Vagina (tissue), 2 donors: ENCODE results near the gene PNCK. TPM values are rescaled to one million over a fixed set of nuclear protein-coding genes. Genes with fewer than 3 reads are reported as not detected.

Source experiments
- DNase-seq, 2 donors: peaks; one replicate each; pipeline ENCODE4 v3.0.0-alpha.2; 2017; ENCODE audit errors: extremely low spot score in 2 of 2
- H3K27ac ChIP-seq: fragments of 200-600 bp; sonication (generic); one replicate; pipeline ENCODE4 v1.5.1; 2019
- H3K27me3 ChIP-seq: fragments of 200-600 bp; sonication (generic); one replicate; pipeline ENCODE4 v1.5.1; 2019
- H3K36me3 ChIP-seq, 2 donors: fragments of 200-600 bp; sonication (generic); one replicate each; pipeline ENCODE4 v1.5.1; 2017 to 2019
- H3K4me1 ChIP-seq: fragments of 200-600 bp; sonication (generic); one replicate; pipeline ENCODE4 v1.5.1; 2019
- H3K4me3 ChIP-seq, 2 donors: fragments of 200-600 bp; sonication (generic); 1 replicate in 1 of 2; 2 replicates in 1 of 2; pipeline ENCODE4 v1.5.1; 2016 to 2019
- H3K9me3 ChIP-seq: fragments of 200-600 bp; sonication (generic); one replicate; pipeline ENCODE4 v1.5.1; 2019
- POLR2A ChIP-seq, 2 donors: fragments of 450-650 bp; IDR thresholded peaks; one replicate each; pipeline ENCODE4 v1.6.1; 2017; ENCODE audit warnings: antibody characterized with exemption in 2 of 2, mild to moderate bottlenecking in 2 of 2, moderate library complexity in 2 of 2
- POLR2AphosphoS5 ChIP-seq, 2 donors: sonication (generic); formaldehyde crosslinking; IDR thresholded peaks; one replicate each; pipeline ENCODE4 v1.9.0; 2017; ENCODE audit warnings: antibody characterized with exemption in 2 of 2, mild to moderate bottlenecking in 2 of 2, low read depth in 1 of 2; ENCODE audit not compliant: insufficient read depth in 1 of 2
- intact Hi-C: fragments of 100-400 bp; cut with DNase I; formaldehyde crosslinking; loops from one replicate; pipeline ENCODE4 v1.15.1; 2023
- total RNA-seq: library from RNA; depleted of rRNA; stranded (reverse); fragments of >200 nt; gene quantifications from one replicate; pipeline ENCODE4 v1.2.3, GENCODE V29; 2016
- TF ChIP-seq, protein P1 (sequence below), 3 experiments: fragments of 450-650 bp in 2 of 3; fragments of 200-600 bp in 1 of 3; sonication (generic) in 1 of 3; IDR thresholded peaks; one replicate each; pipeline ENCODE4 v1.5.1; 2017 to 2019; ENCODE audit warnings: antibody characterized with exemption in 3 of 3, mild to moderate bottlenecking in 2 of 3, moderate library complexity in 2 of 3

Gene PNCK
- total RNA-seq, 1 donor from 2014 or later = 9.3 TPM

DNA sequence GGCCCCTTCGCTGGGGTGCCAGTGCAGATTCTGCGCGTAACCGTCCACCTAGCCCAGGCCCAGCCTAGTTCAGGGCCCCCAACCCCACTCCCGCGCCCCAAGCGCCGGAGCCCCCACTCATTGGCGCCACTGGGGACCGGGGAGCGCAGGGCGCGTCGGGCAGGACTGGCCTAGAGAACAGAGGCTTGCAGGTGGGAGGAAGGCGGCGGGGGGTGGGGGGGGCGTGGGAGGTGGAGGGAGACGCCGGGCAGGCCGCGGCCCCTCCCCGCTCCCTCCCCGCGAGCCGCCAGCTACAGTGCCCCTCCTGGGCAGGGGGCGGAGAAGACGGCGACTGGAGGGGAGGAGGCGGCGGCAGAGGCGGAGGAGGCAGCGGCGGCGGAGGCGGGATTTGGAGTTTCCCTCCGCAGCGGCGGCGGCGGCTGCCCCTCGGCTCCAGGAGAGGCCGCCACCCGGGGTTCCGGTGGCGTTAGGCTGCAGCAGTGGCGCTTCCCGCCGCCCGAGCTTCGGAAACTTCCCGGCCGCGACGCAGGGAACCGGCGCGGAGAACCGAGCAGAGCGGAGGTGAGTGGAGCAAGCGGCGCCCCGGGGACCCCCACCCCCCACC lies 31.5 kb downstream of the PNCK start:
- H3K4me3 ChIP-seq = peak overlapping the region in 1 of 2 donors; percentile 24
- peaks cover 4% of the 10 kb centered on the region for H3K27me3 ChIP-seq
- DNase-seq = no peak

DNA sequence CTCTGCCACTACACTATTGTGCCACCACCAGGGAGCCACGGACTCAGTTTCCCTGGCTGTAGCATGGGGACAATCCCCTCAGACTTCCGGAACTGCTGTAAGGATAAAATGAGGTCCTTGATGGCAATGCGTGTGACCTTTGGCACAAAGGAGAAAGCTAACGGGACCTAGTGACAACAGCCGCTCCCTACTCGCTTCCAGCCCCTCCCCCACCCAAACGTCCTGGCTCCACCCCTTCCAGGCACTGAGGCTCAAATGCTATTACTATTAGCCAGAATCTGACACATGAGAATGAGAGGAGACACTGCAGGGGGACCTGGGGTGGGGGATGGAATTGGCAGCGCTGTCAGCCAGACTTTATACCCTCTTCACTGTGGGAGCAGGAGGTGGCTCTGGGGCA lies 32.0 kb downstream of the PNCK start:
- intact Hi-C loops = no loop called here
- Histone ChIP-seq H3K27me3 (peaks cover 4% of the 10 kb centered on the region), H3K4me3 (peak overlapping the region in 1 of 2 donors; percentile 24), H3K36me3 (no peaks in the 10 kb centered on the region), H3K9me3 (no peaks in the 10 kb centered on the region), H3K4me1 (peaks cover 7% of the 10 kb centered on the region), H3K27ac (no peak overlapping the region)
- TF ChIP-seq POLR2A (IDR thresholded peaks at IDR 0.05) = no peak
- TF ChIP-seq, protein P1, sequence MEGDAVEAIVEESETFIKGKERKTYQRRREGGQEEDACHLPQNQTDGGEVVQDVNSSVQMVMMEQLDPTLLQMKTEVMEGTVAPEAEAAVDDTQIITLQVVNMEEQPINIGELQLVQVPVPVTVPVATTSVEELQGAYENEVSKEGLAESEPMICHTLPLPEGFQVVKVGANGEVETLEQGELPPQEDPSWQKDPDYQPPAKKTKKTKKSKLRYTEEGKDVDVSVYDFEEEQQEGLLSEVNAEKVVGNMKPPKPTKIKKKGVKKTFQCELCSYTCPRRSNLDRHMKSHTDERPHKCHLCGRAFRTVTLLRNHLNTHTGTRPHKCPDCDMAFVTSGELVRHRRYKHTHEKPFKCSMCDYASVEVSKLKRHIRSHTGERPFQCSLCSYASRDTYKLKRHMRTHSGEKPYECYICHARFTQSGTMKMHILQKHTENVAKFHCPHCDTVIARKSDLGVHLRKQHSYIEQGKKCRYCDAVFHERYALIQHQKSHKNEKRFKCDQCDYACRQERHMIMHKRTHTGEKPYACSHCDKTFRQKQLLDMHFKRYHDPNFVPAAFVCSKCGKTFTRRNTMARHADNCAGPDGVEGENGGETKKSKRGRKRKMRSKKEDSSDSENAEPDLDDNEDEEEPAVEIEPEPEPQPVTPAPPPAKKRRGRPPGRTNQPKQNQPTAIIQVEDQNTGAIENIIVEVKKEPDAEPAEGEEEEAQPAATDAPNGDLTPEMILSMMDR (IDR thresholded peaks at IDR 0.05) = no peak
- TF ChIP-seq POLR2AphosphoS5 (IDR thresholded peaks at IDR 0.05; ENCODE audit: insufficient read depth in 1 of 2, low read depth in 1 of 2) = no peak
- no peak for DNase-seq

More for the DNA sequence above, 31.5 kb downstream of the PNCK start:
- H3K4me1 ChIP-seq = peaks cover 7% of the 10 kb centered on the region
- H3K36me3 ChIP-seq = no peaks in the 10 kb centered on the region
- intact Hi-C loops = no loop called here
- TF ChIP-seq, protein P1 (IDR thresholded peaks at IDR 0.05) = no peak
- no peak for TF ChIP-seq POLR2AphosphoS5 (IDR thresholded peaks at IDR 0.05; ENCODE audit: insufficient read depth in 1 of 2, low read depth in 1 of 2)
- H3K27ac ChIP-seq = no peak overlapping the region
- no peaks in the 10 kb centered on the region for H3K9me3 ChIP-seq

DNA sequence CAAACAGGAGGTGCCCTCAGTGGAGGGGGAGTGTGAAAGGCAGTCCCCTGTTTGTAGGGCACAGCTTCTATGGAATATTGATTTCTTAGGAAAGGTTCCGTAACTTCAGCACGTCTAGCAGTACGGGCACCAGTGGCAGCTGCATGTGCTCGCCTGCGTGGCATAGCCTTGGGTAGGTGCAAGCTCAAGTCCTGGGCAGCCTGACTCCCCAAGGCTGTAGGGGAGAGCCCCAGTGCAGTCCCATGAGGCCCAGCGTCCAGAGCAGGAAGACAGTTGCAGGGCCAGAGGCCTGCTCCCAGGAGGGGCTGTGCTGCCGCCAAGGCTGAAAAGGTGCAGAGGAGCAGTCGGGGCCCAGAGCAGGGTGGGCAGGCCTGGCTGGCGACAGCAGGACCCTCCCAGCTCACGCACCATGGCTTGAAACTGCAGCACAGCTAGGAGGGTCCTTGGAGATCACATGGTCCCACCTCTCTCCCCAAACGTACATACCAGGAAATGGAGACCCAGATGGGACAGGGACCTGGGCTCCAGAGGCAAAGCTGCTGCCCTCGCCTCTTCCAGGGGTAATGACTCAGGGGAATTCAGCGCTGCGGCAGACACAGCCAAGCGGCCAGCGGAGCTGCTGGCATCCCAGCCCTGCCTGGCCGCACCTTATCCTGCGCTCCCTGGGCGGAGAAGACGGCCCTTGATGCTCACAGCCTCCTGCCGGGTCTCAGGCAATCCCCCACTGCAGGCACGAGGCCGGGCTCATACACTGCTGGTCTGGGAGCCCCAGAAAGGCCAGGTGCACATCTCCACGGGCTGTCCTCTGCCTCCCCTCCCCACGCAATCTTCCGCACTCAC lies 32.7 kb downstream of the PNCK start:
- H3K4me1 ChIP-seq = peaks cover 7% of the 10 kb centered on the region
- H3K9me3 ChIP-seq = no peaks in the 10 kb centered on the region
- peak in 1 of 2 donors; percentile 77 for DNase-seq
- peaks cover 4% of the 10 kb centered on the region for H3K27me3 ChIP-seq
- no peak overlapping the region for H3K4me3 ChIP-seq
- TF ChIP-seq POLR2AphosphoS5 (IDR thresholded peaks at IDR 0.05; ENCODE audit: insufficient read depth in 1 of 2, low read depth in 1 of 2) = no peak
- TF ChIP-seq, protein P1 (IDR thresholded peaks at IDR 0.05) = no peak
- no peak for TF ChIP-seq POLR2A (IDR thresholded peaks at IDR 0.05)
- no peaks in the 10 kb centered on the region for H3K36me3 ChIP-seq
- no peak overlapping the region for H3K27ac ChIP-seq
- intact Hi-C loops = no loop called here

DNA sequence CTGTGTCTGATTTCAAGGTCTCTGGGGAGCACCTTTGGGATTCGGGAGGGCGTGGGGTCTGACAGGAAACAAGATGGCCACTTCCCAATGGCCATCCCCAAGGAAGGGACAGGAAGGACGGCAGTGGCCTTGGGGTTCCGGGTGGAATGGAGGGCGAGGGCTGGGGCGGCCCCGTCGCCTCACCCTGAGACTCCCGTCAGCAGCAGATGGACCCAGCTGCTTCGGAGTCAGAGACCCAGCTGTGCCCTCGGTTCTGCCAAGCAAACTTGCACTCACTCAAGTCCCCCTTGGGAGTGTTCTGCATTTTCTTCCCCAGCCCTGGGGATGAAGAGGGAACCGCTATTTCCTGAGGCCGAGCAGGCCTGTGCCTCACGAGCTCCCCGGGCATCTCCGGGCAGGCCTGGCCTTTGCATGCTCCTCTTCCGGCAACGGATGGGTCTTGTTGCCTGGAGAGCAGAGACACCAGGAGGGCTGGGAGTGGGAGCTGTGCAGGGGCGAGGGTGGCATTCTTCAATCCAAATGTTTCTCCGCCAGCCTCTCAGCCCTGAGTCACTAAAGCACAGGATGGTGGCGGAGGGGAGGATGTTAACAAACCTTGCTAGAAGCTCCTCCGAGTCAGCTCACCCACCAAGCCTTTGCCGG lies 33.4 kb downstream of the PNCK start:
- Histone ChIP-seq H3K36me3 (no peaks in the 10 kb centered on the region), H3K4me3 (no peak overlapping the region), H3K27me3 (peaks cover 3% of the 10 kb centered on the region), H3K4me1 (peaks cover 7% of the 10 kb centered on the region), H3K9me3 (no peaks in the 10 kb centered on the region), H3K27ac (no peak overlapping the region)
- intact Hi-C loops = no loop called here
- no peak for TF ChIP-seq POLR2A (IDR thresholded peaks at IDR 0.05)
- no peak for TF ChIP-seq POLR2AphosphoS5 (IDR thresholded peaks at IDR 0.05; ENCODE audit: insufficient read depth in 1 of 2, low read depth in 1 of 2)
- no peak for DNase-seq

DNA sequence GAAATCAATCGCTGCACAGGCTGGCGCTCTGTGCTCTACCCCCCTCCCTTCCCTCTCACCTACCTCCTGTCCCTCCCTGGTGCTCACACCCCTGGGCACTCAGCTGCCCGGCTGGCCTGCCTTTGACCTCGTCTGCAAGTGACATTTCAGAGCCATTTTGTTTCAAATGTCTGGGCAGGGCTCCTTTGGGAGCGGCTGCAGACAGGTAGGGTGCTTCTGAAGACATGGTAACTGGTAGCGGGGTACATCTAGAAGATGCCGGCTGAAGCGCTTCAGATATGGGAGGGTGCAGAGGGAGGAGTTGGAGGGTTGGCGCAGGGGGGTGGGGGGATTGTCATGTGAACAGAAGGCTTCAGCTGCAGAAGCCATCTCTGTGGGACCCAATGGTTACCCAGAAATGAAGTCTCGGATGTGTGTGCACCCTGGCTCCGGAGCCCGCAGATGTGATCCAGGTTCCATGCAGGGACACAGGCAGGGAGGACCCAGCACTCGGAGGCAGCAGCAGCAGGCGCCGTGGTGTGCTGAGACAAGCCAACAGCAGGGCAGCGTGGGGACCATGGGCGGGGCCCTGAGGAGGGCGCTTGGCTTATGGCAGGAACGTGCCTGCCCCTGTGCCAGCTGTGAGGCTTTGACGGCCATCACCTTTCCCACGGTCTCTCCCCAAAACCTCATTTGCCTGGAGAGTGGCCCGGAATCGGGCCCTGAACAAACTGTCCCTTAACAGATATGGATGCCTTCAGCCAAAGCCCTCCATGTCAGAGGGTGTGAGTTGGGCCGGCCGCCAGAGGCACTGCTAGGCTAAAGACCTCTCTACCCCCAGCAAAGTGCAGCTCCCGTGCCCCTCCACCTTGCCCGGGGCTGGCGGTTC lies 34.2 kb downstream of the PNCK start:
- Histone ChIP-seq H3K4me1 (peaks cover 7% of the 10 kb centered on the region), H3K36me3 (no peaks in the 10 kb centered on the region), H3K27me3 (no peaks in the 10 kb centered on the region), H3K27ac (no peak overlapping the region), H3K4me3 (no peak overlapping the region), H3K9me3 (no peaks in the 10 kb centered on the region)
- DNase-seq = peak in 1 of 2 donors; percentile 95
- TF ChIP-seq, protein P1 (IDR thresholded peaks at IDR 0.05) = no peak
- TF ChIP-seq POLR2A (IDR thresholded peaks at IDR 0.05) (no peak), POLR2AphosphoS5 (IDR thresholded peaks at IDR 0.05; ENCODE audit: insufficient read depth in 1 of 2, low read depth in 1 of 2) (no peak)
- intact Hi-C loops = no loop called here
